ENCODE data around the gene FGD3.
A peak's percentile ranks its signal among the peaks of the same experiment; 100 is the strongest.

The FGD3 gene

GRCh38 chr9:92954886-92955285, 7.6 kb downstream of the FGD3 start:
- DNase-seq: no peak

DNA sequence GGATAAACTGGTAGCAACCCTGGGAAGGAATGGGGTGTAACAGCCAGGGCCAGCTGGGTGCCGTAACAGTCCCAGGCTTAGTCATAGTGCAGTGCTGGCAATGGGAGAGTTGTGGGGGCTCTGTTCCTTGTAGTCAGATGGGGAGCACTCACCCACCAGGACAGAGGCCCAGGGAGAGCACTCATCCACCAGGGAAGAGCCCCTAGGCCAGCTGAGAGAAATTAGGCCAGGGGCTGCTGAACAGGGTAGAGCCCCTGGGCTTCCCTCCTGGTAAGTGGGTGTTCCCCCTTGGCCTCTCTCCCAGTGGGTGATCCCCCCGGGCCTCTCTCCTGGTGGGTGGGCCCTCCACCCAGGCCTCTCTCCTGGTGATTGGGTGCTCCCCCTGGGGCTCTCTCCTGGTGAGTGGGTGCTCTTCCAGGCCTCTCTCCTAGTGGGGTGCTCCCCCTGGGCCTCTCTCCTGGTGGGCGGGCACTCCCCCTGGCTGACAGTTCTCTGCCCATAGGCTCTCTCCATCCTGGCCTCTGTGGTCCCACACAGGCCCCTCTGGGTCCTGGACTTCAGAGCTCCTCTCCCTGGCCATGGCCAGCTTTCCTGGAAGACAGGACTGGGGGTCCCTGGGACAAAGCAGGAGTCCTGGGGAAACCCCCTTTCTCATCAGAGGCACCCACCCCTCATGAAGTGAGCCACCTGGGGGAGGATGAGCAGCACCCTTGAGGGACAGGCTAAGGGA, 13.4 kb downstream of the FGD3 start:
- no peak for DNase-seq

- peak; percentile 43 for DNase-seq
These were observed 14.4 kb downstream of the FGD3 start for GRCh38 chr9:92961627-92962302.

GRCh38 chr9:92962303-92962649, 15.0 kb downstream of the FGD3 start:
- no peak for DNase-seq

DNA sequence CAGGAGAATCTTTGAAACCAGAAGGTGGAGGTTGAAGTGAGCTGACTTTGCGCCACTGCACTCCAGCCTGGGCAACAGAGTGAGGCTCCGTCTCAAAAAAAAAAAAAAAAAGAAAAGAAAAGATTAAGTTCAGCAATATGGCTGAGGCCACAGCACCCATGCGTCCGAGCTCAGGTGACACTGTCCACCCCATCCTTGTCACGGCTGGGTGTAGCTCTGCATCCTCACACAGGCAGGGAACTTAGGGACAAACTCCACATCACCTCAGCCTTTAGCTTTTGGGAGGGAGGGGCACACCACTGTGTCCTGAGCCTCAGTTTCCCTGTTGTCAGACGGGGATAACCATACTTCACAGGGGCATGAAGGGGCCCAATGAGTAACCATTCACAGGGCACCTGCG, 15.5 kb downstream of the FGD3 start:
- no peak for DNase-seq

DNA sequence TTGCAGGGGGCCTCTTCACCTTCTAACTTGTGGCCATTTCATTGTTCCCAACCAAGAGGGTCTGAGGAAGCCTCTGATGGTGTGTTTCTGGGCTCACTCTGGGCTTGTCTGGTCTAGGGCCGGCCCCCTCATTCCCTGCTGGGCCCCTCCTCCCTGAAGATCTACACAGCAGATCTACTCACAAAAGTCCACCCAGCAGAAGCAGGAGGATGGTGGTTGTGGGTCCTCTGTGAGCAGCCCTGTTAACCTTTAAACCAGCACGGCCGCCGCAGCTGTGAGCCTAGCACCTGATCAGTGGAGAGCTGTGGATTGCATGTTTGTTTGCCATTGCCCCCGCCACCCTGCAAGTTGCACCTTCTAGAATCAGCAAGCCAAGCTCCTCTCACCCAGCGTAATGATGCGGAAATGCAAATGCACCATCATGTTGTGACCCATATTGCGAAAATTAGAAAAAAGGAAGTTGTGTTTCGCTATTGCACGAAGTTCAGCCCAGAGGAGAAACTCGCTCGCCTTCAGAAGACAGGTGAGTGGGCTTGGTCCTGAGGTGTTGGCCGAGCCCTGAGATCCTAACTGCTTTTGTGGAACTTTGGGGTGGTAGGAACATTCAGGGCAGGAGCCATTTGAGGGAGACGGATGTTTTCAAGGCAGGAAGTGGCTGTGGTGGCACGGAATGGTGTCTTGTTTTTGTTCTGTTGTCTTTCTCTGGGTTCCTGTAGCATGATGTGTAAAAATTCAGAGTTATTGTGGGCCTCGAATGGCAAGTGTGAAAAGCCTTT, 16.7 kb downstream of the FGD3 start:
- peak; percentile 89 for DNase-seq

GRCh38 chr9:92964607-92965060, 17.3 kb downstream of the FGD3 start:
- no peak for DNase-seq

DNA sequence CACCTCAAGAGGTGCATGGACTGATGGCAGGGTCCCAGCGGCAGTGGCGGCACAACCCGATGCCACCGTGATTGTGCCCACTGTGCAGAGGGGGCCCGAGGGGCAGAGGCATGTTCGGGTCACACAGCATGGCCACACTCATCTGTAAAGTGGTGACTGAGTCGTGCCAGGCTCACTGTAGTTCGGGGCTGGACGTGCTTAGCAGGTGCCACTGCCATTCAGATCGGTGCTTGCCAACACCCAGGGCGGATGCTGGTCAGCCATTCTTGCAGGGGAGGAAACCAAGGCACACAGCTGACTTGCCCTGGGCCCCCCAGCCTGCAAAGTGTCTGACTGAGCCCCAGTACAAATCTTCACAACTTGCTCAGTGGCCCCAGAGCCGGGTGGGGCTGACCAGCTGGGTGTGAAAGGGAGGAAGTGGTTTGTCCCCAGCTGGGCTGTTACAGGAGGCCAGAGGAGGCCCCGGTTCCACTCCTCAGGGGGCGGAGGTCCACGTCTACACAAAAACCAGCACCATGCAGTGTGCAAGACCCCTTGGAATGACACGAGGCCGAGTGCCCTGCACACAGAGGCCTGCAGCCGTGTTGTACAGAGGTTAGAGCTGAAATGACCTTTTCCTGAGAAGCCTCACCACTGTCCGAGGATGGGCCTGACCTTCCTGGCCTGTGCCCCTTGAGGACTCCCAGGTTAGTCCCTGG, 17.9 kb downstream of the FGD3 start:
- no peak for DNase-seq

DNA sequence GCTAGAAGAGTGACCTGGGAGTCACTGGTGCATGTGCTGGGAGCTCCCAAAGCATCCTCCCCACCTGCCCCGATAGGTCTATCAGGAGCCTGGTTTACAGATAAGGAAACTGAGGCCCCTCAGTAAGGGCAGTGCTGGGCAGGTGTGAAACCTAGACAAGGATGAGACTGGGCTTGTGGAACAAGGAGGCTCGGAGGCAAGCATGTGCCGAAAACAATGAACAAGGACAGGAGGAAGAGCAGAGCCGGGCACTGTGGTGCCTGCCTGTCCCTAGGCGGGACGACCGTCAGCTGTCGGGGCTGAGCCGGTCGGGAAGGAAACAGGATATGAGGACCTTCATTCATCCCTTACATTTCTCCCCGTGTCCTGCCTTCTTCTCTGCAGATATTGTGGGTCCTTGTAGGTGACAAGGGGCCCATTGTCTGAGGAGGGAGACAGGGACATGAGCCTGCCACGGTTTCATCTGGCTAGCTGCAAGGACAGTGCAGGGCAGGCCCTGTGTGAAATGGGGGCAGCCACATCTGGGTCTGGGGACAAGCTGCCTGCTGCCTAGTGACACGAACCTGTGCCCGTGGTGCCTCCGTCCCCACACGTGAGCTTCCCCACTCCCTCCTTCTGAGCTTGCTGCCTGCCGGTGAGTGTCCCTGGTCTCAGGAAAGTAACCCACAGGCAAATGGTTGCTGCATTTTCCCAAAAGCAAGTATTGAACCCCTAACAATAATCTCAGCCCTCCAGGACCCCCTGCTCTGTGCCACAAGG, 18.6 kb downstream of the FGD3 start:
- no peak for DNase-seq

- DNase-seq: no peak
These were observed 19.1 kb downstream of the FGD3 start for GRCh38 chr9:92966518-92966800.

DNA sequence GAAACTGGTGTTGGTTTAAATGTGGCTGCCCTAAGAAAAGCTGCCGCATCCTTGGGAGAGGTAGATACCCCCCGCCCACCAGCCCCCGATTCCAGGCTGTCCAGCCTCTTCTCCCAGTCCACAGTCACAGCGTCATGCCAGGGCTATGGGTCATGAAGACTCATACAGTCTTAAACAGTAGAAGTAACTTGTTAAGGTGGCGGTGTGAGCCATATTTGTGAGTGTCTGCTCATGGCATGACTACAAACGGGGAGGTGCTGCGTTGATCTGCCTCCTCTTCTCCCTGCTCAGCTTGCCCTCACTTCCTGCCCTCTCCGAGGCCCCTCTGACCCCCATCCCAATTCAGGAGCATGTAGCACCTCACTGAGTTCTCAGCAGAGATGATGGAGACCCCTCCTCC, 20.8 kb downstream of the FGD3 start:
- DNase-seq: no peak

- DNase-seq: no peak
These were observed 22.5 kb downstream of the FGD3 start for GRCh38 chr9:92969516-92970466.

DNA sequence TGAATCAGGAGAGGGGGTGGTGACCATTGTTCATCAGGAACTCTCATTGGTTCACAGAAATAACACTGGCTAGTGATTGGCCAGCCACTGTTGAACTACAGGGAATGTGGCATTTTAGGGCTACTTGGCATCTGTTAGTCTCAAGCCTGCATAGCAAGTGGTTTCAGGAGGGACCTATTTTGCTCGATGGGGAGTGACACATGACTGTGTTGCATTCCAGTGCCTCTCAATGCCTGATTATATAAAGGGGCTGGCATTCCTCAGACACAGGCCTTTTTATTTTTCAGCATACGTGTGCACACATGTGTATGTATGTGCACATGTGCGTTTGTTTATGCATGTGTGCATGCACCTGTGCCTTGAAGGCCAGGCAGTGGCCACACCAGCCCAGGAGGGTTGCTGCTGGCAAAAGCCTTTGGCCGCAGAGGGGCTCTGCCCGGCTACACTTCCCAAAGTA, 23.2 kb downstream of the FGD3 start:
- DNase-seq: no peak

DNA sequence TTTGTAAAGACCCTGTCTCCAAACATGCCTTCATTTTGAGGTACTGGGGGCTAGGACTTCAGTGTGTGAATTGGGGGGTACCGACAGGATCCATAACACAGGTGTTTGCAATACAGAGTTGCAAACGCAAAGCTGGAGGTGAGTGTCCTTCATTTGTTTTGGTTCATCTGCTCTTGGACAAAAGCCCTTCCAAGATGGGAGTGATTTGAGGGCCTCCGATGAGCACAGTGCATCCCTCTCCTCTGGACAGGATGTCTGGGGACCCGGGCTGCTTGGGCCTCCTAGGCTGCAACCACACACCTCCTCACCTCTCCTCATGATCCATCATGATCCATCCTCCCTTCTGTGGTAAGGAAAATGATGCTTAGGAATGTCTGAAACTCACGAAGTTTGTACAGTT, 23.8 kb downstream of the FGD3 start:
- no peak for DNase-seq

- no peak for DNase-seq
These were observed 24.5 kb downstream of the FGD3 start for GRCh38 chr9:92971776-92972175.

- DNase-seq: no peak
These were observed 26.4 kb downstream of the FGD3 start for GRCh38 chr9:92973700-92974099.

GRCh38 chr9:92974161-92974661, 26.9 kb downstream of the FGD3 start:
- DNase-seq: no peak

GRCh38 chr9:92974761-92975755, 27.7 kb downstream of the FGD3 start:
- no peak for DNase-seq

- DNase-seq: no peak
These were observed 29.1 kb downstream of the FGD3 start for GRCh38 chr9:92976431-92976830.

DNA sequence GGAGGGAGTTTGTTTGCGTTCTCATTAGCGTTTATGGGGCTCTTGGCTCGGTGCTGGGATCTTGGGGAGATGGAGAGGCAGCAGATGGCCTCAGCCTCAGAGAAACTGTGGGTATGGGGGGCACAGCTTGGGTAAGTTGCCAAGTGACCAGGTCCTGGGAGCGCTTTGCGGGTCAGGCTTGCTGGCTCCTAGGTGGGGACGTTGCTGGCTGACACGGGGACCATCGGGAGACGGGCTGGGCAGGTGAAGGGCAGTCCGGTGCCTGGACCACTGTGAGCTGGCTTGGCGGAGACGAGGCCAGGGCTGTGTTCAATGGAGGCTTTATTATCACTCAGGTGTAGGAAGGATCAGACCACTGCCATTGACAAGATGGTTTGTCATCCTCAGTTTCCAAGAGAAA, 30.0 kb downstream of the FGD3 start:
- DNase-seq: no peak

Data from central memory CD4-positive, alpha-beta T cell (primary cell).